BJ (cell line): ENCODE data around the gene TRAPPC2L. TPM values are rescaled to one million over a fixed set of nuclear protein-coding genes. Genes with fewer than 3 reads are reported as not detected.
"Not testable (repeated sequence)": the region's sequence is repeated elsewhere in the genome, so short reads cannot be mapped to it uniquely, and the experiment has no call there.

Experiments used
- CTCF ChIA-PET: fragments of 350-600 bp; formaldehyde crosslinking; extraction: SDS; loops from one replicate; lab custom pipeline; 2021; ENCODE audit warnings: antibody characterized with exemption, inconsistent platforms; lab: Yijun Ruan, JAX
- POLR2A ChIA-PET: fragments of 300-600 bp; sonication (Branson Sonifier 250); formaldehyde crosslinking; extraction: SDS; loops from one replicate; lab custom pipeline; 2021; ENCODE audit warnings: antibody characterized with exemption; lab: Charles Lee
- DNase-seq: peaks from one replicate; pipeline ENCODE4 v3.0.0-alpha.2; 2011; ENCODE audit warnings: low read depth
- H3K27me3 ChIP-seq: 2 replicates; pipeline ENCODE4 v1.6.0; 2011; ENCODE audit warnings: low read length; ENCODE audit not compliant: control insufficient read depth, insufficient read depth
- H3K36me3 ChIP-seq: 2 replicates; pipeline ENCODE4 v1.5.1; 2011; ENCODE audit warnings: low read length; ENCODE audit not compliant: control insufficient read depth, insufficient read depth
- H3K4me3 ChIP-seq: 2 replicates; pipeline ENCODE4 v1.5.1; 2011; ENCODE audit warnings: low read depth, mild to moderate bottlenecking, control low read depth, low read length
- polyA plus RNA-seq: library from polyadenylated mRNA; depleted of rRNA; stranded (reverse); fragments of >200 nt; gene quantifications from 2 replicates; pipeline ENCODE4 v1.2.3, GENCODE V29; 2011
- TF ChIP-seq, protein P1 (sequence below): IDR thresholded peaks from 2 replicates; pipeline ENCODE4 v1.5.1; 2011; ENCODE audit warnings: low read depth, mild to moderate bottlenecking, control low read depth, inconsistent platforms, low read length, moderate library complexity; ENCODE audit not compliant: insufficient read depth

The TRAPPC2L gene
- polyA plus RNA-seq, 1 experiment, result 84.8 TPM

DNA sequence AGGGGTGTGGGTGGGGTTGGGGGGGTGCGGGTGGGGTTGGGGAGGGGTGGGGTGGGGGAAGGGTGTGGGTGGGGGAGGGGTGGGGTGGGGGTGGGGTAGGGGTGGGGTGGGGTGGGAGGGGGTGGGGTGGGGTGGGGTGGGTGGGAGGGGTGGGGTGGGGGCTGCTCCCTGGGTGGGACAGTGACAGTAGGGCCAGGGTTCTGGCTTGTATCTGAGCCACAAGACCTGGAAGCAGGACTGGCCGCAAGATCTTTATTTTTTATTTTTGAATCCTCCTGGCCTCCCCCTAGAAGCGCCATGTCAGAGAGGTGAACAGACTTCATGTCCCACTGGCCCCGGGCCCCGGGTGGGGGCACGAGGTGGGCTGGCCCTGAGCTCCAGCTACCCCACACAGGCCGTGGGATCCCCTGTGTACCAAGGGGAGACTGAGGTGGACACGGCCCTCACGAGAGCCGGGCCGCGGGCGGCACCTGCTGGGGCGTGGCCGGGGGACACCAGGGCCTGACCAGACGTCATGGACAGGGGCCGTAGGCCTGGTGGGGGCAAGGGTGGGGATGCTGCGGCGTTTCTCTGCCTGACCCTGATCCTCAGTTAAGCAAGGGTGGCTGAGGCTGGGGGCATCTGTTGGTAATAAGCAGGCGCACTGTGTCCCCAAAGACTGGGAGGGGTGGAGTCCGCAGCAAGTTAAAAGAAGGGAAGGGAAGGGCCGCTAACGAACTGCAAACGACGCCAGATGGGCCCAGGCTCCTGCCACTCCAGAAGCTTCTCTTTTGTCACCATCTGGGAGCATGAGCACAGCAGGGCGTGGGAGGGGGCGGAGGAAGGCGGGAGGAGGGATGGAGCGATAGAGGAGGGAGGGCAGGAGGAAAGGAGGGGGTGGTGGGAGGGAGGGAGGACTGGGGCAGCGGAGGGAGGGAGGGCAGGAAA lies 31.8 kb downstream of the TRAPPC2L start:
- TF ChIP-seq, protein P1, sequence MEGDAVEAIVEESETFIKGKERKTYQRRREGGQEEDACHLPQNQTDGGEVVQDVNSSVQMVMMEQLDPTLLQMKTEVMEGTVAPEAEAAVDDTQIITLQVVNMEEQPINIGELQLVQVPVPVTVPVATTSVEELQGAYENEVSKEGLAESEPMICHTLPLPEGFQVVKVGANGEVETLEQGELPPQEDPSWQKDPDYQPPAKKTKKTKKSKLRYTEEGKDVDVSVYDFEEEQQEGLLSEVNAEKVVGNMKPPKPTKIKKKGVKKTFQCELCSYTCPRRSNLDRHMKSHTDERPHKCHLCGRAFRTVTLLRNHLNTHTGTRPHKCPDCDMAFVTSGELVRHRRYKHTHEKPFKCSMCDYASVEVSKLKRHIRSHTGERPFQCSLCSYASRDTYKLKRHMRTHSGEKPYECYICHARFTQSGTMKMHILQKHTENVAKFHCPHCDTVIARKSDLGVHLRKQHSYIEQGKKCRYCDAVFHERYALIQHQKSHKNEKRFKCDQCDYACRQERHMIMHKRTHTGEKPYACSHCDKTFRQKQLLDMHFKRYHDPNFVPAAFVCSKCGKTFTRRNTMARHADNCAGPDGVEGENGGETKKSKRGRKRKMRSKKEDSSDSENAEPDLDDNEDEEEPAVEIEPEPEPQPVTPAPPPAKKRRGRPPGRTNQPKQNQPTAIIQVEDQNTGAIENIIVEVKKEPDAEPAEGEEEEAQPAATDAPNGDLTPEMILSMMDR, result no peak
- no peak overlapping the region for H3K4me3 ChIP-seq
- ChIA-PET POLR2A (no interaction called here), CTCF (interaction anchor here (1.8 kb wide), 1 partner anchor 31 kb away, joined by 8 read pairs; the partner anchor contains the start of genes GALNS and TRAPPC2L)
- no peaks in the 10 kb centered on the region for H3K36me3 ChIP-seq
- H3K27me3 ChIP-seq, result no peaks in the 10 kb centered on the region
- no peak for DNase-seq

DNA sequence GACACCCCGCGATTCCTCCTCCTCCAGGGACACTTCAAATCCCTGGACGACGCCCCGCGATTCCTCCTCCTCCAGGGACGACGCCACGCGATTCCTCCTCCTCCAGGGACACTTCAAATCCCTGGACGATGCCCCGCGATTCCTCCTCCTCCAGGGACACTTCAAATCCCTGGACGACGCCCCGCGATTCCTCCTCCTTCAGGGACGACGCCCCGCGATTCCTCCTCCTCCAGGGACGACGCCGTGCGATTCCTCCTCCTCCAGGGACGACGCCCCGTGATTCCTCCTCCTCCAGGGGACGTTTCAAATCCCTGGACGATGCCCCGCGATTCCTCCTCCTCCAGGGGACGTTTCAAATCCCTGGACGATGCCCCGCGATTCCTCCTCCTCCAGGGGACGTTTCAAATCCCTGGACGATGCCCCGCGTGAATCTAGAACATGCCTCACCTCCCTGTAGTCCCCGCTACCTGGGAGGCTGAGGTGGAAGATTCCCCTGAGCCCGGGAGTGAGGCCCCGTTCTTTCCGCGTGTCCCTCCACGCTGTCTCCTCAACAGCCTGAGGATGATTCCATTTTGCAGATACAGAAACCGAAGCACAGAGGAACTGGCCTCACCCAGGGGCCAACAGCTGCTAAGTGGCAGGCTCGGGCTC lies 32.9 kb downstream of the TRAPPC2L start:
- POLR2A ChIA-PET, DNase-seq, H3K36me3 ChIP-seq, CTCF ChIA-PET, H3K27me3 ChIP-seq, H3K4me3 ChIP-seq: not testable (repeated sequence)

DNA sequence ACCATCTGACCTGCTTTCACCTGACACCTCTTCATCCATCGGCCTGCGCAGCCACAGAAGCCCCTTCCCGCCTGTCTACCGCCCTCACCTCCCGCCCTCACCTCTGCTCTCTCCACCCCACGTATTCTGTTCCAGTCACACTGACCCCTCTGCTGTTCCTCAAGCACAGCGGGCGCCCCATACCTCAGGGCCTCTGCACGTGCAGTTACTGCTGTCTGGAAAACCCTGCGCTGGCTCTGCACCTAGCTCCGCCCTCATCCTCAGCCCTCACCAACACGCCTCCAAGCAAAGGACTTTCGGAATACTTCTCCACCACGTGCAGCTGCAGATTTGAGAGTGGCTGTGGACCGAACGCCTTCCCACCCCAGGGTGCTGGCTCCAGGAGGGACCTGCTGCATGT lies 34.2 kb downstream of the TRAPPC2L start:
- CTCF ChIA-PET, result no interaction called here
- Histone ChIP-seq H3K36me3 (no peaks in the 10 kb centered on the region), H3K27me3 (no peaks in the 10 kb centered on the region), H3K4me3 (no peak overlapping the region)
- POLR2A ChIA-PET, result no interaction called here
- no peak for DNase-seq
- TF ChIP-seq, protein P1, result no peak

DNA sequence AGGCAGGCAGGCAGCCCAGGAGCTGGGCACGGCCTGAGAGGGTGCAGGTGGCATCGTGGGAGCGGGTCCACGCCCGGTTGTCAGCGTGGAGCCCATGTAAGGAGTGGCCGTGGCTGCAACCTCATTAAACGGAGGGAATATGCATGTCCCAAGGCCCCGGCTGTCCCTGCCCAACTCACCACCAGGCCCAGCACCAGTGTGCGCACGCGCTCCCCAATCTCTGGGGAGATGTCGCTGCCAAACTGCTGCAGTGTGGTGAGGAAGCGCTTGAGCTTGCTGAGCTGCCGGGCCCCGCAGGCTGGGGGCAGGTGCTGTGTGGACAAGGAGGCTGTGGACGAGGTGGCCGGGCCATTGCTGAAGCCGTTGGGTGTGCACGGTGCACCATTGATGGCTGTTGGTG lies 35.1 kb downstream of the TRAPPC2L start:
- ChIA-PET POLR2A (no interaction called here), CTCF (no interaction called here)
- no peaks in the 10 kb centered on the region for H3K36me3 ChIP-seq
- no peak for DNase-seq
- TF ChIP-seq, protein P1, result no peak
- H3K4me3 ChIP-seq, result no peak overlapping the region
- no peaks in the 10 kb centered on the region for H3K27me3 ChIP-seq

DNA sequence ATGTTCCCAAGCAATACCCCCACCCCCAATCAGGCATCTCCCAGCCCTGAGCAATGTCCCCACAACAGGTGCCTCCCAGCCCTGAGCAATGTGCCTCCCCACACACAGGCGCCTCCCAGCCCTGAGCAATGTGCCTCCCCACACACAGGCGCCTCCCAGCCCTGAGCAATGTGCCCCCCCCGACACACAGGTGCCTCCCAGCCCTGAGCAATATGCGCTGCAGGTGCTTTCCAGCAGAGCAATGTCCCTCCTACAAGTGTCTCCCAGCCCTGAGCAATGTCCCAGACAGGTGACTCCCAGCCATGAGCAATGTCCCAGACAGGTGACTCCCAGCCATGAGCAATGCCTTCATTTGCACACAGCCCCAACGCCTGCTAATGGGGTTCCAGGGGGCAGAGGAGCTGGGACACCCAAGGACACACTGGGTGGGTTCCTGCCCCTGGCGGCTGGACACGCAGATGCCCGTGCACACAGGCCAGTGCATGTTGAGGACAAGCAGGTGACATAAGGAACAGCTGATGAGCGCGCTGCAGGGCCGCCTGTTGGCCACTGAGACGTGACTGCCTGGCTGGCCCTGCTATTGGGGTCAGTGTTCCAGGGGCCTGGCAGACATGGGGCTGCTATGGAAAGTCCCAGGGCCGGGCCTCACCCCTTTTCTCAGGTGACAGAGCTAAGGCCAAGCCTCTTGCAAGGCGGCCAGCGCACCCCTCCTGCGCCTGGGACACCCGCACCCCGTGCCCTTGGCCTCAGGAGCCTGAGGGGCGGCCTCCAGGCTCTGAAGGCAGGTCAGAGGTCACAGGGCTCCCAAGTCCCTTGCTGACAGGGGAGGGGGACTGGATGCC lies 36.4 kb downstream of the TRAPPC2L start:
- Histone ChIP-seq H3K36me3 (no peaks in the 10 kb centered on the region), H3K4me3 (no peak overlapping the region), H3K27me3 (no peaks in the 10 kb centered on the region)
- ChIA-PET POLR2A (no interaction called here), CTCF (no interaction called here)
- DNase-seq, result no peak
- TF ChIP-seq, protein P1, result no peak

DNA sequence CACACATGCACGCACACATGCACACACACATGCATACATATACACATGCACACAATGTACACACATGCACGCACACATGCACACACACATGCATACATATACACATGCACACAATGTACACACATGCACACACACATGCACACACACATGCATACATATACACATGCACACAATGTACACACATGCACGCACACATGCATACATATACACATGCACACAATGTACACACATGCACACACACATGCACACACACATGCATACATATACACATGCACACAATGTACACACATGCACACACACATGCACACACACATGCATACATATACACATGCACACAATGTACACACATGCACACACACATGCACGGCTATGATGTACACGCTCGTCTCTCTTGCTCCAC lies 37.3 kb downstream of the TRAPPC2L start:
- CTCF ChIA-PET, H3K27me3 ChIP-seq, POLR2A ChIA-PET, DNase-seq, H3K36me3 ChIP-seq, H3K4me3 ChIP-seq: not testable (repeated sequence)
